Kidney epithelial cell (primary cell): ENCODE measurements around the gene LIPC. TPM values are rescaled to one million over a fixed set of nuclear protein-coding genes. Genes with fewer than 3 reads are reported as not detected.

Experiments
- DNase-seq: peaks from one replicate; pipeline ENCODE4 v3.0.0-alpha.2; 2010; ENCODE audit warnings: low read depth
- H3K27me3 ChIP-seq: 2 replicates; pipeline ENCODE4 v1.6.0; 2011; ENCODE audit warnings: low read length; ENCODE audit not compliant: control insufficient read depth, insufficient read depth
- H3K36me3 ChIP-seq: 2 replicates; pipeline ENCODE4 v1.5.1; 2011; ENCODE audit warnings: low read length; ENCODE audit not compliant: control insufficient read depth, insufficient read depth
- H3K4me3 ChIP-seq: 2 replicates; pipeline ENCODE4 v1.5.1; 2011; ENCODE audit warnings: low read depth, mild to moderate bottlenecking, control low read depth, low read length
- CTCF ChIP-seq: IDR thresholded peaks from 2 replicates; pipeline ENCODE4 v1.5.1; 2011; ENCODE audit warnings: mild to moderate bottlenecking, moderate library complexity, low read length, control low read depth, inconsistent platforms; ENCODE audit not compliant: insufficient read depth, poor library complexity, severe bottlenecking
- total RNA-seq: library from RNA; depleted of rRNA; stranded (reverse); fragments of >200 nt; gene quantifications from 2 replicates; pipeline ENCODE4 v1.2.3, GENCODE V29; 2015

Gene LIPC
- total RNA-seq, 1 donor from 2014 or later, result 1.3 TPM

DNA sequence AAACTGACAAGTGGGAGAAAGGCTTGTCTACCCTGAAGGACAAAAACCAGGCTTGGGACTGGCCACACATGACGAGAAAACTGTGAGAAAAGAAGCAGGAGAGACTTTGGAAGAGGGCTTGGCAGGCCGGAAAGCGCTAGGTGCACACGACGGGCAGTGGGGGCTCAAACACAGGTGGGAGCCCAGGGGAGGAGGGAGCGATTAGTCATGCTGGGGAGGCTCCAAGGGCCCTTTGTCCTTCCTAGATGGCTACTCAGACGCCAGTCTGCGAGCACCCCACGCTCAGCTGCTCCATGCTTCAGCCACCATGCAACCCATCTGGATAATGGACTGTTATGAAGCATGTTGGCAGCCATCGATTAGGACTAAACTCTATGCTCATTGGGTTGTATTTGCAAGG is 17.1 kb downstream of the LIPC start:
- H3K27me3 ChIP-seq, result no peaks in the 10 kb centered on the region
- no peak for TF ChIP-seq CTCF
- no peak for DNase-seq
- no peak overlapping the region for H3K4me3 ChIP-seq
- H3K36me3 ChIP-seq, result no peaks in the 10 kb centered on the region

- TF ChIP-seq CTCF, result no peak
- Histone ChIP-seq H3K4me3 (no peak overlapping the region), H3K27me3 (no peaks in the 10 kb centered on the region), H3K36me3 (no peaks in the 10 kb centered on the region)
- no peak for DNase-seq
Measured at GRCh38 chr15:58451826-58452225, 20.0 kb downstream of the LIPC start.

- no peaks in the 10 kb centered on the region for H3K36me3 ChIP-seq
- H3K4me3 ChIP-seq, result no peak overlapping the region
- DNase-seq, result no peak
- no peaks in the 10 kb centered on the region for H3K27me3 ChIP-seq
- no peak for TF ChIP-seq CTCF
Measured at GRCh38 chr15:58452775-58453174, 21.0 kb downstream of the LIPC start.

DNA sequence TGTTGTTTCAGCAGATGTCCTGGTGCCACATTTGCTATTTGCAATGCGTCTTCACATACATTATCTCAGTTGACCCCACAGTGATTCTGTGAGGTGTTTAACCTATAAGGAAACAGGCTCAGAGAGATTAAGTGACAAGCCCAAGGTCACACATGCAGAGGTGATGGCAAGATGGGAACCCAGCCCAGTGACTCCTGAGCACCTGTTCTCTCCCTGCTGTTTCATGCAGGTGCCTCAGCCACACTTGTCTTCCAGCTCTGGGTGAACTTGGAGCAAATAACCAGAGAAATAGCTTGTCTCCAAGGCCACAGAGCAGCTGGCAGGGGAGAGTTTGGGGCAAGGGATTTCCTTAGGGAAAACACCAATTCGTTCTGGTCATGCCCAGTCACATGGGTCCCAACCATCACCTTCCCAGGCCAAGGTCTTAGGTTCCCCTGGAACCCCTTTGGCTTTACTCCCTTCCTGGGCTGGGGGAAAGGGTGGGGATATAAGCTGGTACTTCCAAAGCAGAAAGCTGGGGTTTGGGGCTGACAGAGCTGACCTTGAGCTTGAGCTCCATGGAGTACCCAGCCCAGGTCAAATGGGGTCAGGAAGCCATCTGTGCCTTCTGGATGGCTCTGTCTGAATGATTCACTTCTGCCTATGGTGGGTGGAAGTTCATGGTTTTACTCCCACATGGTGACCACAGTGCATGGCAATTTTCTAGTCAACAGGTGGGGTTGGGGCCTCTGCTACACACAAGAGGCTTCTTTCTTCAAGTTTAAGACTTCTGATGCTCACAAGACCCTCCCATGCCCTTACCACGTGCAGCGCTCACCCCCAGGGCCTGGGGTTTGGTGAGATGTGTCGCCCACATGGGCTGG is 22.4 kb downstream of the LIPC start:
- TF ChIP-seq CTCF, result no peak
- no peaks in the 10 kb centered on the region for H3K27me3 ChIP-seq
- no peak for DNase-seq
- no peaks in the 10 kb centered on the region for H3K36me3 ChIP-seq
- H3K4me3 ChIP-seq, result no peak overlapping the region

GRCh38 chr15:58454950-58455401 is 23.2 kb downstream of the LIPC start:
- no peak for TF ChIP-seq CTCF
- Histone ChIP-seq H3K27me3 (no peaks in the 10 kb centered on the region), H3K36me3 (no peaks in the 10 kb centered on the region), H3K4me3 (no peak overlapping the region)
- DNase-seq, result no peak

DNA sequence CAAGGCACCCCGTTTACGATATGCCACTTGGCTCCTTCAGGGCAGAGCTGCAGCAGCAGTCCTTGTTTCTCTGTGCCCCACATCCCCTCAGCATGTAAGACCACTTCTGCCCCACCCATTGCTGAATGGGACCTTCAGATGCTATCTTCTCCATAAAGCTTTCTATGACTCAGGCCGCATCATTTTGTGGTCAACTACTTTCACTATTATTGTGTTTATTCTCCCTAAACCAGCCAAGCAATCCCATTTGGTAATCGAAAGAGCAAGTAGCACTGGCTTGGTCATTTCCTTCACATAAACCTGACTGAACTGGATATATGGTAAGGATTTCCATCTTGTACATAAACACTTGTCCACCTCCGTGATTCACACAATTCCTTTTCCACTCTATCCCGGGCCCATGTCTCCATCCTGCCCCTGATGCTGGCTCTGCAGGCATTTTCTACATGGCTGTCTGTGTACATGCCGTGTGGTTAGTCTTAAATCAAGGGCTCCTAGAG is 25.7 kb downstream of the LIPC start:
- Histone ChIP-seq H3K27me3 (no peaks in the 10 kb centered on the region), H3K4me3 (no peak overlapping the region), H3K36me3 (no peaks in the 10 kb centered on the region)
- no peak for TF ChIP-seq CTCF
- no peak for DNase-seq
